HUES64 (cell line): ENCODE measurements around the gene IRGQ.
"Not testable (repeated sequence)": the region's sequence is repeated elsewhere in the genome, so short reads cannot be mapped to it uniquely, and the experiment has no call there.

Source experiments
- H3K27ac ChIP-seq: 2 replicates; pipeline ENCODE4 v1.7.0; 2013; ENCODE audit warnings: low read depth, low read length, inconsistent platforms
- H3K27me3 ChIP-seq: 2 replicates; pipeline ENCODE4 v1.6.1; 2013; ENCODE audit warnings: mild to moderate bottlenecking, low read length; ENCODE audit not compliant: insufficient read depth
- H3K36me3 ChIP-seq: 2 replicates; pipeline ENCODE4 v1.6.1; 2013; ENCODE audit warnings: mild to moderate bottlenecking, low read length; ENCODE audit not compliant: insufficient read depth
- H3K4me1 ChIP-seq: 2 replicates; pipeline ENCODE4 v1.6.1; 2013; ENCODE audit warnings: mild to moderate bottlenecking, low read length, moderate library complexity; ENCODE audit not compliant: insufficient read depth
- H3K4me3 ChIP-seq: 2 replicates; pipeline ENCODE4 v1.5.1; 2013; ENCODE audit warnings: mild to moderate bottlenecking, low read length, moderate library complexity
- H3K9ac ChIP-seq: 2 replicates; pipeline ENCODE4 v1.6.1; 2013; ENCODE audit warnings: mild to moderate bottlenecking, low read depth, low read length
- H3K9me3 ChIP-seq: 2 replicates; pipeline ENCODE4 v1.6.1; 2013; ENCODE audit warnings: low read depth, low read length; ENCODE audit not compliant: insufficient read depth
- WGBS: fragments of 150-250, 120-280 bp; methylation state at CpG from one replicate; pipeline ENCODE4 v1.1.7; 2013; ENCODE audit warnings: missing lambda C conversion rate; 5-methylcytosine and 5-hydroxymethylcytosine counted together

The IRGQ gene

GRCh38 chr19:43596842-43597461 is 1.0 kb upstream of the IRGQ start:
- peaks cover 5% of the 10 kb centered on the region; the same call in 1 of the 2 replicates for H3K4me1 ChIP-seq
- H3K4me3 ChIP-seq = peak overlapping the region; percentile 76
- no peaks in the 10 kb centered on the region for H3K9me3 ChIP-seq
- H3K9ac ChIP-seq = peak overlapping the region; percentile 84
- H3K36me3 ChIP-seq = peaks cover 51% of the 10 kb centered on the region
- 32% methylated on average over 7 of the region's 7 CpGs for WGBS
- H3K27ac ChIP-seq = peak overlapping the region; percentile 92
- H3K27me3 ChIP-seq = no peaks in the 10 kb centered on the region

GRCh38 chr19:43595605-43595998 is 332 bp downstream of the IRGQ start:
- Histone ChIP-seq H3K9ac (peak overlapping the region; percentile 79), H3K9me3 (no peaks in the 10 kb centered on the region), H3K36me3 (peaks cover 47% of the 10 kb centered on the region), H3K4me1 (peaks cover 5% of the 10 kb centered on the region; the same call in 1 of the 2 replicates), H3K27ac (peak overlapping the region; percentile 68), H3K4me3 (peak overlapping the region; percentile 86), H3K27me3 (no peaks in the 10 kb centered on the region)
- WGBS = 2% methylated on average over 18 of the region's 18 CpGs

GRCh38 chr19:43594710-43595604 is 977 bp downstream of the IRGQ start:
- Histone ChIP-seq H3K4me1 (peaks cover 5% of the 10 kb centered on the region; the same call in 1 of the 2 replicates), H3K36me3 (peaks cover 50% of the 10 kb centered on the region), H3K9me3 (no peaks in the 10 kb centered on the region), H3K27ac (no peak overlapping the region; the same call in 1 of the 2 replicates), H3K27me3 (no peaks in the 10 kb centered on the region), H3K4me3 (peak overlapping the region; percentile 86), H3K9ac (peak overlapping the region; percentile 79)
- WGBS = 4% methylated on average over 64 of the region's 64 CpGs

- no peak overlapping the region for H3K27ac ChIP-seq
- no peak overlapping the region for H3K9ac ChIP-seq
- H3K4me3 ChIP-seq = peak overlapping the region; percentile 86
- 92% methylated on average over 9 of the region's 10 CpGs for WGBS
- H3K36me3 ChIP-seq = peaks cover 46% of the 10 kb centered on the region
- no peaks in the 10 kb centered on the region for H3K9me3 ChIP-seq
- peaks cover 5% of the 10 kb centered on the region; the same call in 1 of the 2 replicates for H3K4me1 ChIP-seq
- H3K27me3 ChIP-seq = no peaks in the 10 kb centered on the region
These were observed 1.7 kb downstream of the IRGQ start for GRCh38 chr19:43594081-43594697.

GRCh38 chr19:43592800-43593350 is 3.1 kb downstream of the IRGQ start:
- H3K27me3 ChIP-seq = no peaks in the 10 kb centered on the region
- peaks cover 41% of the 10 kb centered on the region for H3K36me3 ChIP-seq
- no peak overlapping the region for H3K4me3 ChIP-seq
- no peak overlapping the region for H3K27ac ChIP-seq
- H3K4me1 ChIP-seq = peaks cover 5% of the 10 kb centered on the region; the same call in 1 of the 2 replicates
- no peak overlapping the region for H3K9ac ChIP-seq
- no peaks in the 10 kb centered on the region for H3K9me3 ChIP-seq
- WGBS = 96% methylated on average over 37 of the region's 37 CpGs

GRCh38 chr19:43591904-43592772 is 3.8 kb downstream of the IRGQ start:
- Histone ChIP-seq H3K9ac (no peak overlapping the region), H3K27ac (no peak overlapping the region)
- WGBS = 96% methylated on average over 63 of the region's 63 CpGs

GRCh38 chr19:43589678-43590077 is 6.3 kb downstream of the IRGQ start:
- H3K9me3 ChIP-seq = no peaks in the 10 kb centered on the region
- no peak overlapping the region for H3K9ac ChIP-seq
- H3K4me1 ChIP-seq = no peaks in the 10 kb centered on the region
- H3K4me3 ChIP-seq = no peak overlapping the region
- no peak overlapping the region for H3K27ac ChIP-seq
- peaks cover 52% of the 10 kb centered on the region for H3K36me3 ChIP-seq
- 90% methylated on average over 6 of the region's 6 CpGs for WGBS
- H3K27me3 ChIP-seq = no peaks in the 10 kb centered on the region

More at GRCh38 chr19:43591904-43592772, 3.8 kb downstream of the IRGQ start:
- Histone ChIP-seq H3K4me1 (no peaks in the 10 kb centered on the region), H3K27me3 (no peaks in the 10 kb centered on the region), H3K36me3 (peaks cover 41% of the 10 kb centered on the region), H3K9me3 (no peaks in the 10 kb centered on the region), H3K4me3 (no peak overlapping the region)

GRCh38 chr19:43589277-43589676 is 6.7 kb downstream of the IRGQ start:
- no peak overlapping the region for H3K27ac ChIP-seq
- H3K9me3 ChIP-seq = no peaks in the 10 kb centered on the region
- no peak overlapping the region for H3K9ac ChIP-seq
- peaks cover 50% of the 10 kb centered on the region for H3K36me3 ChIP-seq
- no peaks in the 10 kb centered on the region for H3K4me1 ChIP-seq
- WGBS = 97% methylated on average over 3 of the region's 5 CpGs
- no peak overlapping the region for H3K4me3 ChIP-seq
- H3K27me3 ChIP-seq = no peaks in the 10 kb centered on the region

GRCh38 chr19:43587029-43587428 is 8.9 kb downstream of the IRGQ start:
- not testable (repeated sequence) for H3K4me1 ChIP-seq, H3K9ac ChIP-seq, H3K27ac ChIP-seq, H3K27me3 ChIP-seq, H3K9me3 ChIP-seq, H3K4me3 ChIP-seq
- H3K36me3 ChIP-seq = peaks cover 31% of the 10 kb centered on the region
- WGBS = 96% methylated on average over 3 of the region's 3 CpGs

- H3K9ac ChIP-seq = no peak overlapping the region
- no peak overlapping the region for H3K4me3 ChIP-seq
- WGBS = 92% methylated on average over 2 of the region's 2 CpGs
- peaks cover 31% of the 10 kb centered on the region for H3K36me3 ChIP-seq
- H3K4me1 ChIP-seq = no peaks in the 10 kb centered on the region
- no peak overlapping the region for H3K27ac ChIP-seq
- H3K9me3 ChIP-seq = no peaks in the 10 kb centered on the region
- H3K27me3 ChIP-seq = no peaks in the 10 kb centered on the region
These were observed 9.6 kb downstream of the IRGQ start for GRCh38 chr19:43586346-43586745.
